ENCODE results near the gene ITGB4. TPM values are rescaled to one million over a fixed set of nuclear protein-coding genes. Genes with fewer than 3 reads are reported as not detected.
A peak's percentile ranks its signal among the peaks of the same experiment; 100 is the strongest.
"Not testable (repeated sequence)": the region's sequence is repeated elsewhere in the genome, so short reads cannot be mapped to it uniquely, and the experiment has no call there.

ITGB4 gene
- total and polyA plus RNA-seq, 5 experiments from 2014 or later, result 0.35 to 2.4 (median 1.5) TPM

DNA sequence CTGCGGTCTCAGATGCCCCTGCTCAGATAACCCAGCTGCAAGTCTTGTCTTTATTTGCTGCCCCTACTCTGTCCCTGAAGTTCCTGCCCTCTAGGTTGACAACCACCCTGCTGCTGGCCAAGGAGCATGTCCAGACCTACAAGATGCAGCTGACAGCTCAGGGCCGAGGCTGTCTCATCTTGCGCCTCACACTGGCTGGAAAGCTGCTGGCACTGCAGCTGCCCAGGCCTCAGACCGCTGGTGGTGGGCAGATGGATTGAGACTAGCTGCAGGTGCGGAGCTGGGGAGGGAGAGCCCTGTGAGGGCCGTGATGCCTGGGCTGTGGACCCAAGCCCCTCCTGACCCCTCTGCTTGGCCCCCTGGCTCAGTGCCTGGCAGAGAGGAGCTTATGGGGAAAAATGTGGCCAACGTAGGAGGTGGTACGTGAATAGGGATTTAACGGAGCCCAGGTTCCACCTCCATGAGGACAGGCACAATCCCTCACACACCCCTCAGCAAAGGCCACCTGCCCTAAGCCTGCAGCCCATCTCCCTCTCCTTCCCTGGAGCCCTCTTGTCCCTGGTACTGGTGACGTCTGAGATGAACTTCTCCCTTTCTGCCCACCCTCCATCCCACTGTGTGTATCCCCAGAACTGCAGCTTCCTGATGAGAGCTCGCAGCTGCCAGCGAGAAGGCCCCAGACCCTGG, 52.0 kb downstream of the ITGB4 start:
- ATAC-seq (no peak), DNase-seq (peak in 1 of 10 donors; percentile 61)
- peak overlapping the region in 1 of 10 donors; percentile 10 for H3K4me3 Mint-ChIP-seq

GRCh38 chr17:75773808-75774470, 52.7 kb downstream of the ITGB4 start:
- peak overlapping the region in 1 of 10 donors; percentile 10 for H3K4me3 Mint-ChIP-seq
- ATAC-seq, result no peak
- peaks cover 0 to 2% (median 0%) of the 10 kb centered on the region in 5 donors for H3K27me3 Mint-ChIP-seq
- POLR2A ChIA-PET, result interaction anchor here (4.2 to 28.6 kb wide), 5 partner anchors 8 to 81 kb away, joined by 15 to 596 read pairs (median 122); partner anchors contain the start of genes GALK1, UNC13D, UNK and WBP2
- peaks cover 15 to 40% (median 18%) of the 10 kb centered on the region in 3 donors for H3K36me3 Mint-ChIP-seq
- no peaks in the 10 kb centered on the region for H3K9me3 Mint-ChIP-seq
- no peak for DNase-seq
- H3K4me1 Mint-ChIP-seq, result peaks cover 23 to 39% (median 35%) of the 10 kb centered on the region in 4 donors
- peak overlapping the region in 4 of 10 donors; percentile 51 to 99 (median 60) for H3K27ac Mint-ChIP-seq

More for the DNA sequence above, 52.0 kb downstream of the ITGB4 start:
- Mint-ChIP-seq H3K36me3 (peaks cover 9 to 33% (median 11%) of the 10 kb centered on the region in 3 donors), H3K4me1 (peaks cover 20 to 34% (median 32%) of the 10 kb centered on the region in 4 donors), H3K27ac (peak overlapping the region in 4 of 10 donors; percentile 25 to 99 (median 58)), H3K27me3 (peaks cover 0 to 2% (median 0%) of the 10 kb centered on the region in 5 donors), H3K9me3 (no peaks in the 10 kb centered on the region)
- POLR2A ChIA-PET, result interaction anchor here (1.0 to 28.6 kb wide), 5 partner anchors 7 to 103 kb away, joined by 3 to 596 read pairs (median 122); partner anchors contain the start of genes GALK1, UNC13D, UNK and WBP2

GRCh38 chr17:75774471-75774990, 53.3 kb downstream of the ITGB4 start:
- Mint-ChIP-seq H3K36me3 (peaks cover 16 to 41% (median 19%) of the 10 kb centered on the region in 3 donors), H3K4me3 (peak overlapping the region in 4 of 10 donors; percentile 2 to 53 (median 16)), H3K27ac (peak overlapping the region in 5 of 10 donors; percentile 51 to 99 (median 70)), H3K9me3 (peaks cover 0 to 2% (median 0%) of the 10 kb centered on the region in 9 donors), H3K4me1 (peaks cover 23 to 41% (median 35%) of the 10 kb centered on the region in 4 donors), H3K27me3 (peaks cover 0 to 3% (median 0%) of the 10 kb centered on the region in 5 donors)
- ATAC-seq (no peak), DNase-seq (peak in 1 of 10 donors; percentile 23)
- POLR2A ChIA-PET, result interaction anchor here (1.4 to 28.6 kb wide), 7 partner anchors 7 to 249 kb away, joined by 3 to 596 read pairs (median 93); partner anchors contain the start of genes GALK1, LLGL2, UNC13D and UNK

GRCh38 chr17:75774991-75775668, 53.9 kb downstream of the ITGB4 start:
- peak in 2 of 10 donors; percentile 24 for DNase-seq
- Mint-ChIP-seq H3K27ac (peak overlapping the region in 8 of 10 donors; percentile 57 to 99 (median 76)), H3K36me3 (peaks cover 18 to 44% (median 22%) of the 10 kb centered on the region in 3 donors), H3K9me3 (peaks cover 0 to 4% (median 0%) of the 10 kb centered on the region in 9 donors), H3K4me3 (peak overlapping the region in 7 of 10 donors; percentile 20 to 97 (median 89)), H3K4me1 (peaks cover 27 to 47% (median 41%) of the 10 kb centered on the region in 4 donors), H3K27me3 (peaks cover 0 to 7% (median 0%) of the 10 kb centered on the region in 5 donors)
- no peak for ATAC-seq
- POLR2A ChIA-PET, result interaction anchor here (0.8 to 28.6 kb wide), 11 partner anchors 7 to 259 kb away, joined by 3 to 596 read pairs (median 15); partner anchors contain the start of genes GALK1, LLGL2, RECQL5 and SAP30BP

GRCh38 chr17:75776386-75777295, 55.4 kb downstream of the ITGB4 start:
- peaks cover 0 to 4% (median 0%) of the 10 kb centered on the region in 9 donors for H3K9me3 Mint-ChIP-seq
- H3K4me1 Mint-ChIP-seq, result peaks cover 27 to 48% (median 43%) of the 10 kb centered on the region in 4 donors
- peak; percentile 3 to 13 for ATAC-seq
- POLR2A ChIA-PET, result interaction anchor here (0.5 to 28.6 kb wide), 23 partner anchors 5 to 505 kb away, joined by 3 to 596 read pairs (median 4); partner anchors contain the start of genes ACOX1, GALK1, MIF4GD and MRPL38
- peak overlapping the region; percentile 84 to 100 (median 96) for H3K4me3 Mint-ChIP-seq
- DNase-seq, result peak in 6 of 10 donors; percentile 33 to 54 (median 47)
- peaks cover 0 to 7% (median 0%) of the 10 kb centered on the region in 5 donors for H3K27me3 Mint-ChIP-seq
- H3K36me3 Mint-ChIP-seq, result peaks cover 18 to 44% (median 22%) of the 10 kb centered on the region in 3 donors
- peak overlapping the region; percentile 57 to 99 (median 78) for H3K27ac Mint-ChIP-seq

GRCh38 chr17:75777296-75777922, 56.1 kb downstream of the ITGB4 start:
- H3K27ac Mint-ChIP-seq, result peak overlapping the region; percentile 37 to 99 (median 76)
- H3K9me3 Mint-ChIP-seq, result peaks cover 0 to 4% (median 0%) of the 10 kb centered on the region in 9 donors
- ATAC-seq (no peak), DNase-seq (peak in 2 of 10 donors; percentile 35 to 45)
- peaks cover 0 to 7% (median 0%) of the 10 kb centered on the region in 5 donors for H3K27me3 Mint-ChIP-seq
- H3K4me1 Mint-ChIP-seq, result peaks cover 24 to 48% (median 46%) of the 10 kb centered on the region in 4 donors
- POLR2A ChIA-PET, result interaction anchor here (0.6 to 28.6 kb wide), 20 partner anchors 4 to 506 kb away, joined by 3 to 596 read pairs (median 8); partner anchors contain the start of genes ACOX1, GALK1, MIF4GD and MRPL38
- peak overlapping the region; percentile 84 to 100 (median 96) for H3K4me3 Mint-ChIP-seq
- peaks cover 18 to 44% (median 22%) of the 10 kb centered on the region in 3 donors for H3K36me3 Mint-ChIP-seq

DNA sequence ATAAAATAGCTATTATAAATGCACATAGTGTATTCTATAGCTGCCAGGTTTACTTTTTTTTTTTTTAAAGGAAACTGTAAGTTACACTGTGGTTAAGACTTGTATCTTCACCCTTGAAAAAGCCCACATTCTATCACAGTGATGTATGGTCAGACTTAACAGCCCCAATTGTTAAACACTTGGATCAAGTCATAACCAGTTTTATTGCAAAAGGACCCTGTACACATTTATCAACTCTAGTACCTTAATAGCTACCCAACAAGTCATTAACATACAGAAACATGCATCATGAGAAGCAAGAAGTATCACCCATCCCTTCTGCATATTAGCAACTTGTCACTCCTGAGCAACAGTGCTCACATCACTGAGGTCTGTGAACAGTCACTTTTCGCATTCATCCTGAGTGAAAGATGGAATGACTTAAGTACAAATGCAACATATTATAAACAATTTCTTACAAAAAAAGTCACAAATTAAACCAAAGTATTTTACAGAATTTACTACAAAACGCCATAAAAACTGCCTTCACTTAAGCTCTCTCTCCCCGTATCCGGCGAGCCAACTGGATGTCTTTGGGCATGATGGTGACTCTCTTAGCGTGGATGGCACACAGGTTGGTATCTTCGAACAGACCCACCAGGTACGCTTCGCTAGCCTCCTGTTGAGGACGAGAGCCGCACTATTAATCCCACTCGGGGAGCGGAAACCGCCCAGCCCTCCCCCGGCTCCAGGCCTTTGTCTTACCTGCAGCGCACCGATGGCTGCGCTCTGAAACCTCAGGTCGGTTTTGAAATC, 57.0 kb downstream of the ITGB4 start:
- ATAC-seq, H3K27me3 Mint-ChIP-seq, H3K9me3 Mint-ChIP-seq: not testable (repeated sequence)
- POLR2A ChIA-PET, result interaction anchor here (0.7 to 28.6 kb wide), 16 partner anchors 4 to 190 kb away, joined by 3 to 596 read pairs (median 8); partner anchors contain the start of genes GALK1, MRPL38, TRIM47 and TRIM65
- peaks cover 25 to 55% (median 52%) of the 10 kb centered on the region in 4 donors for H3K4me1 Mint-ChIP-seq
- DNase-seq, result peak in 2 of 10 donors; percentile 24 to 38
- H3K4me3 Mint-ChIP-seq, result peak overlapping the region; percentile 89 to 100 (median 96)
- peak overlapping the region; percentile 75 to 100 (median 93) for H3K27ac Mint-ChIP-seq
- H3K36me3 Mint-ChIP-seq, result peaks cover 18 to 44% (median 22%) of the 10 kb centered on the region in 3 donors

GRCh38 chr17:75778861-75779249, 57.6 kb downstream of the ITGB4 start:
- peaks cover 26 to 61% (median 58%) of the 10 kb centered on the region in 4 donors for H3K4me1 Mint-ChIP-seq
- peak overlapping the region; percentile 89 to 100 (median 96) for H3K4me3 Mint-ChIP-seq
- H3K9me3 Mint-ChIP-seq, result peaks cover 0 to 4% (median 0%) of the 10 kb centered on the region in 9 donors
- ATAC-seq (peak in 1 of 2 donors; percentile 3), DNase-seq (peak in 8 of 10 donors; percentile 64 to 82 (median 71))
- peak overlapping the region; percentile 88 to 100 (median 94) for H3K27ac Mint-ChIP-seq
- POLR2A ChIA-PET, result interaction anchor here (0.8 to 28.6 kb wide), 13 partner anchors 3 to 191 kb away, joined by 3 to 596 read pairs (median 10); partner anchors contain the start of genes GALK1, MRPL38, RECQL5 and TRIM65
- H3K27me3 Mint-ChIP-seq, result peaks cover 0 to 7% (median 0%) of the 10 kb centered on the region in 5 donors
- peaks cover 18 to 44% (median 22%) of the 10 kb centered on the region in 3 donors for H3K36me3 Mint-ChIP-seq

All from naive thymus-derived CD8-positive, alpha-beta T cell (primary cell).